ENCODE data around the gene RTF1. TPM values are rescaled to one million over a fixed set of nuclear protein-coding genes. Genes with fewer than 3 reads are reported as not detected.
"Not testable (repeated sequence)": the region's sequence is repeated elsewhere in the genome, so short reads cannot be mapped to it uniquely, and the experiment has no call there.

Gene RTF1
- total RNA-seq, 1 donor from 2014 or later = 26.8 TPM

- ATAC-seq (peak; percentile 19), DNase-seq (no peak)
- intact Hi-C loops (cut with micrococcal nuclease) = no loop called here
Measured at GRCh38 chr15:41429003-41429890, 12.4 kb downstream of the RTF1 start.

- ATAC-seq (no peak), DNase-seq (no peak)
- intact Hi-C loops (cut with micrococcal nuclease) = no loop called here
Measured at GRCh38 chr15:41435037-41435786, 18.3 kb downstream of the RTF1 start.

DNA sequence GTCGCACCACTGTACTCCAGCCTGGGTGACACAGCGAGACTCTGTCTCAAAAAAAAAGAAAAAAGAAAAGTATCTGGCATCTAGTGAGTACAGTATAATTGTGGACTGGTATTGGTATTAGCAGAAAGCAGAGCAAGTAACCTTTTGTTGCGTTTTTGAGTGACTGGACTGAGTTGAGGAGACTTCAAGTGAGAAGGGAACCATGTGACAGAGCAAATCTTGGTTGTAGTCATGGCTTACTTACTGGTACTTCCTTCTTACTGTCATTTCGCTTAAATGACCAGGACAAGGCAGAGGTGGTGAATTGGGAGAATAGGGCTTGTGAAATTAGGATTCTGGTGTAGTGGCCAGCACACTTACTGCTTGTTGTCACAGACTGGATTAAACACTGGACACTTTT is 20.6 kb downstream of the RTF1 start:
- no peak for DNase-seq
- no peak for ATAC-seq
- intact Hi-C loops (cut with micrococcal nuclease) = no loop called here

DNA sequence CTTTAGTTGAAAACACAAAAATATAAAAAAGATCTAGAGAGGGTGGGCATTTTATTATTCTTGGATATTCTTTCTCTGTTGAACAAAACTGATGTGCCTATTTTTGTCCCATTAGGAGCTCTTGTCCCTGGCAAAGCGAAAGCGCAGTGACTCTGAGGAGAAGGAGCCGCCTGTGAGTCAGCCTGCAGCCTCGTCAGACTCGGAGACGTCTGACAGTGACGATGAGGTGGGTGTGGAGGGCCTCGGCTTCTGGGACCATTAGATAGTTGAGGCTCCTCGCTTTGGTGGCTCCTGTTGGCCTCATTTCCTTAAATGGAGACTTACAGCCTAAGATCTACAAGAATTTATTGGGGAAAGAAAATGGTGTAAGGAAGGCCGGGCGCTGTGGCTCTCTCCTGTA is 21.3 kb downstream of the RTF1 start:
- intact Hi-C loops (cut with micrococcal nuclease) = no loop called here

DNA sequence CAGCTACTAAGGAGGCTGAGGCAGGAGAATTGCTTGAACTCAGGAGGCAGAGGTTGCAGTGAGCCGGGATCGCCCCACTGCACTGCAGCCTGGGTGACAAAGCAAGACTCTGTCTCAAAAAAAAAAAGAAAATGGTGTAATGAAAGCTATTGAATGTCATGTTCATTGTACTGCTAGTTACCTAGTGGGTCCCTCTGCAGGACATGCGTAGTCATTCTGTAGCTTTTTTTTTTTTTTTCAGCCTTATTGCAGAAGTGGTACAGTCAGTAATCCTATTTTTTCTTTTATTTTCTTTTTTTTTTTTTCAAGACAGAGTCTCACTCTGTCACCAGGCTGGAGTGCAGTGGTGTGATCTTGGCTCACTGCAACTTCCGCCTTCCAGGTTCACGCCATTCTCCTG is 21.9 kb downstream of the RTF1 start:
- intact Hi-C loops (cut with micrococcal nuclease); ATAC-seq; DNase-seq: not testable (repeated sequence)

More for the DNA sequence above, 21.3 kb downstream of the RTF1 start:
- no peak for ATAC-seq
- DNase-seq = no peak

- DNase-seq = no peak
- no peak for ATAC-seq
- intact Hi-C loops (cut with micrococcal nuclease) = no loop called here
Measured at GRCh38 chr15:41443275-41443674, 26.4 kb downstream of the RTF1 start.

- intact Hi-C loops (cut with micrococcal nuclease) = no loop called here
- no peak for DNase-seq
- ATAC-seq = no peak
Measured at GRCh38 chr15:41445399-41445798, 28.5 kb downstream of the RTF1 start.

DNA sequence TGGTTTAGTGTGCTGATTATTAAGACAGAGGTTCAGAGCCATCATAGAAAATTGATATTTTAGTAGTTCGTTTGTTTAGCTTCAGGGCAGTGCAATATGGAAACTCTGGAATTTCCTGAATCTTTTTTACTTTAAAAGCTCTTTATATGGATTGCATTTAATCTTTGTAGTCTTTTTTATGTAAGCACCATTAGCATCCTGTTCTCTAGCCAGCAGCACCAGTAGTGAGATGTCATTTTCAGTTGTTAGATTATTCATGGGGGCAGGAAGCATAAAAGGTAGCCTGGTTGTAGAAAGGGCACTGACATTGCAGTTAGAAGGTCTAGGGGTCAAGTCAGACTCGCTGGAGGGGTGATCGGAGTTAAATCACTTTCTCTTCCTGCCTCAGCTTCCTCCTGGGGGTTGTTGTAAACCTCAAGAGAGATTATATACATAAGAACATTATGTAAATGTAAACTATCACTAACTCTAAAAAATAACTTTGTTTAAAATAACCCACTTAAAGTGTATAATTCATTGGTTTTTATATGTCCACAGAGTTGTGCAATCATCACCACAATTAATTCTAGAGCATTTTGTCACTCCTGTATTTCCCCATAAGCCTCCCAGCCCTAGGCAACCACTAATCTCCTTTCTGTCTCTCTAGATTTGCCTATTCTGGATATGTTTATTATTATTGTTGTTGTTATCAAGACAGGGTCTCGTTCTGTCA is 45.3 kb downstream of the RTF1 start:
- intact Hi-C loops (cut with micrococcal nuclease) = no loop called here
- no peak for ATAC-seq
- DNase-seq = no peak

DNA sequence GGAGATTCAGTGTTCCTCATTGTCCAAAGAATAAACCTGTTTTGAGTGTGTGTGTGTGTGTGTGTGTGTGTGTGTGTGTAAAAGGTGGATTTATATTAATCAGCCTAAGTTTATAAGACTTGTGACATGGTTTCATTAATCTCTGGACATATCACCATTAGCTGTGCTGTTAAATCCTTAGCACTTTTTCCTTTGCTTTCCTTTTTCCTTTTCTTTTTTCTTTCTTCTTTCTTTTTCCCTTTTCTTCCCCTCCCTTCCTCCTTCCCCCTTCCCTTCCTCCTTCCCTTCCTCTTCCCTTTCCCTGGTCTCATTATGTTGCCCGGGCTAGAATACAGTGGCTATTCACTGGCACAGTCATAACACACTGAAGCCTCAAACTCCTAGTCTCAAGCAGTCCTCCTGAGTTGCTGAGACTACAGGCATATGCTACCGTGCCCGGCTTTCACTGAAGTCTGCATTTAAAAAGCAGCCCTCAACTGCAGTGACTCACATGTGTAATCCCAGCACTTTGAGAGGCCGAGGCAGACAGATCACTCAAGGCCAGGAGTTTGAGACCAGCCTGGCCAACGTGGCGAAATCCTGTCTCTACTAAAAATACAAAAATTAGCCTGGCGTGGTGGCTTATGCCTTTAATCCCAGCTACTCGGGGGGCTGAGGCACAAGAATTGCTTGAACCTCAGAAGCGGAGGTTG is 48.1 kb downstream of the RTF1 start:
- ATAC-seq (no peak), DNase-seq (no peak)
- intact Hi-C loops (cut with micrococcal nuclease) = no loop called here

- no peak for ATAC-seq
- intact Hi-C loops (cut with micrococcal nuclease) = no loop called here
- no peak for DNase-seq
Measured at GRCh38 chr15:41465822-41466421, 49.0 kb downstream of the RTF1 start.

- intact Hi-C loops (cut with micrococcal nuclease) = no loop called here
- ATAC-seq (no peak), DNase-seq (no peak)
Measured at GRCh38 chr15:41466711-41467110, 49.8 kb downstream of the RTF1 start.

DNA sequence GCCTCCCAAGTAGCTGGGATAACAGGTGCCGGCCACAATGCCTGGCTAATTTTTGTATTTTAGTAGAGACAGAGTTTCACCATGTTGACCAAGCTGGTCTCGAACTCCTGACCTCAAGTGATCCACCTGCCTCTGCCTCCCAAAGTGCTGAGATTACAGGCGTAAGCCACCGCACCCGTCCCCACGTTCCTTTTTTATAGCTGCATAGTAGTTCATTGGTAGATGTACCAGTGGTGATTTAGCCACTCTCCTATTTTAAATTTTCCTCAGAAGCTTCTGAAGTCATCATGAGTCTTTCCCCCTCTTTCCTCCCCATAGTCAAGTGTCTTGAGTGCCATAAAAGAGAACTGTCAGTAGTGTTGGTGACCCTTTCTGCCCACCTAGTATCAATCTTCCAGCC is 52.7 kb downstream of the RTF1 start:
- intact Hi-C loops (cut with micrococcal nuclease); ATAC-seq; DNase-seq: not testable (repeated sequence)

GRCh38 chr15:41473418-41473817 is 56.5 kb downstream of the RTF1 start:
- intact Hi-C loops (cut with micrococcal nuclease) = no loop called here
- no peak for ATAC-seq
- DNase-seq = no peak

GRCh38 chr15:41474436-41474835 is 57.5 kb downstream of the RTF1 start:
- ATAC-seq (no peak), DNase-seq (no peak)
- intact Hi-C loops (cut with micrococcal nuclease) = no loop called here

DNA sequence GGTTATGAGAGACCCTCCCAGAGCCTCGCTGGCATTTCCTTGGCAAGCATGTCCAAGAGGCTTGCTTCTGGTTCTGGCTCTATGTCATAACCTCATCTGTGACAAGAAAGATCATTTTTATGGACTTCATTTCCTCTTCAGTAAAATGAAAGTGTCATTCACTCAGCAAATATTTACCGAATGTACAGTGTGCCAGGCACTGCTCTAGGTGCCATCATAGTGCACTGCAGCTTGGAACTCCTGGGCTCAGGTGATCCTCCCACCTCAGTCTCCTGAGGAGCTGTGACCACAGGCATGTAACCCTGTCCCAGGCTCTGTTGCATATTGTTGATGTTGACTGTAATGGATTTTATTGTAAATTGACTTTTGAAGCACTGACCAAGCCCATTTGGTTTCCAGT is 58.0 kb downstream of the RTF1 start:
- ATAC-seq (no peak), DNase-seq (no peak)
- intact Hi-C loops (cut with micrococcal nuclease) = no loop called here

DNA sequence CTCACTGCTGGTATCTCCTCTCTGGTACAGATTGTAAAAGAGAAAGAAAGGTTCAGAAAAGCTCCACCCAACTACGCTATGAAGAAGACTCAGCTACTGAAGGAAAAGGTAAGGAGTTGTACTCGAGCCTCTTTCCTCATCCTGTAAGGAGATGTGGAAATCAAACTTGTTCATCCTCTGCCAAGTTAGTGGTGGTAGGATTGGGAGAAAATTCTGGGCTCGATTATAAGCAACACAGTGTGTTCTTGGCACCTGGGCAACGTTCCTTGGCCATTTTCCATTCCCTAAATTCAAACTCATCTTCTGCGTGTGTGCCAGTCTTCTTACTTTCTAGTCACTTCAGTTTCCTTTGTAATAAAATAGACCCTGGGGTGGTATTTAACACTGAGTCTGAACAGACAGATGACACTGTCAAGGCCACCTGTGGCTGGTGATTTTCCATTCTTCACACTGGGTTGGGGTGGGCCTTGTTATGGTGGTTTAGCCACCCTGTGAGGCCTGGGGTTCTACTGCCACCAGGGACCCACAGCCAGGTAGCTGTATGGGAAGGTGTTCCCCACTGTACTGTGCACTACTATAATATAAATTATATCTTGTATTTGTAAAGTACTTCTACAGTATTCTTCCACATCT is 59.6 kb downstream of the RTF1 start:
- ATAC-seq (peak; percentile 7), DNase-seq (no peak)
- intact Hi-C loops (cut with micrococcal nuclease) = no loop called here

DNA sequence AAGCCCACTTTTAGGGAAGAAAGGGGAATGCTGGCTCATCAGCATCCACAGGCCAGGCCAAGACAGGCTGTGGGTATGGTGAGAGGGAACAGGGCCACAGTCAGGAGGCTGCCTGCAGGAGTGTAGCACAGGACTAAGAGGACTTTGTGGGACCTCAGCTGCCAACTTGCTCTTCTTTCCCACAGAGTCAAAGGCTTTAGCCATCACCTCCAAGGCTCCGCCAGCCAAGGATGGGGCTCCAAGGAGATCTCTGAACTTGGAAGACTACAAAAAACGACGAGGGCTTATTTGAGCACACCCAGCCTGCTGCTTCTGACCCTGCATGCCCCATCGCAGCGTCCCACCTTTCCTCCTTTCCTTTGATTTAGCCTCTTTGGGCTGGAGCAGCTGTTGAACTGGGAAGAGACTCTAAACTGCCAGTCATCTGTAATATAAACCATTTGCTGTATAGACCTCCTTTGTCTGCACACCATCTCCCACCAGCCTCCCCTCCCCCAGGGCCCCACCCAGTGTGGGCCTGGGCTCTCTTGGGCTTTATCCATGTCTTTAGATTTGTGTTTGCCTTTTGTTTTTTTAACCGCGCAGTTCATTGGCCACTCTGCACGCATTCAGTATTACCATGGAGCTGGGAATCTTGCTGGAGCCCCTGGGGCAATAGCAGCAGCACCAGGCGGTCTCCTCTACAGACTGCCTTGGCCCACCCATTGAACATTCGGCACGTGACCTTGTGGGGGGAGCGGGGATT is 63.7 kb downstream of the RTF1 start:
- ATAC-seq = no peak
- intact Hi-C loops (cut with micrococcal nuclease) = no loop called here
- no peak for DNase-seq

Data from left ventricle myocardium superior (tissue), 1 donor.